ENCODE data around the gene AK1. TPM values are rescaled to one million over a fixed set of nuclear protein-coding genes. Genes with fewer than 3 reads are reported as not detected.

AK1 gene
- polyA plus RNA-seq, 1 of the 3 experiments (the other 2 are of a cell fraction) = 125 TPM

- no peaks in the 10 kb centered on the region for H3K9me3 ChIP-seq
- 63% methylated on average over 1 of the region's 1 CpG for WGBS (ENCODE audit: low lambda C conversion rate)
- no peaks in the 10 kb centered on the region for H3K27me3 ChIP-seq (ENCODE audit: insufficient read depth)
- TF ChIP-seq SIN3A (IDR thresholded peaks at IDR 0.05; ENCODE audit: borderline replicate concordance, low read depth, low read length) = no peak
- TF ChIP-seq, protein P1, sequence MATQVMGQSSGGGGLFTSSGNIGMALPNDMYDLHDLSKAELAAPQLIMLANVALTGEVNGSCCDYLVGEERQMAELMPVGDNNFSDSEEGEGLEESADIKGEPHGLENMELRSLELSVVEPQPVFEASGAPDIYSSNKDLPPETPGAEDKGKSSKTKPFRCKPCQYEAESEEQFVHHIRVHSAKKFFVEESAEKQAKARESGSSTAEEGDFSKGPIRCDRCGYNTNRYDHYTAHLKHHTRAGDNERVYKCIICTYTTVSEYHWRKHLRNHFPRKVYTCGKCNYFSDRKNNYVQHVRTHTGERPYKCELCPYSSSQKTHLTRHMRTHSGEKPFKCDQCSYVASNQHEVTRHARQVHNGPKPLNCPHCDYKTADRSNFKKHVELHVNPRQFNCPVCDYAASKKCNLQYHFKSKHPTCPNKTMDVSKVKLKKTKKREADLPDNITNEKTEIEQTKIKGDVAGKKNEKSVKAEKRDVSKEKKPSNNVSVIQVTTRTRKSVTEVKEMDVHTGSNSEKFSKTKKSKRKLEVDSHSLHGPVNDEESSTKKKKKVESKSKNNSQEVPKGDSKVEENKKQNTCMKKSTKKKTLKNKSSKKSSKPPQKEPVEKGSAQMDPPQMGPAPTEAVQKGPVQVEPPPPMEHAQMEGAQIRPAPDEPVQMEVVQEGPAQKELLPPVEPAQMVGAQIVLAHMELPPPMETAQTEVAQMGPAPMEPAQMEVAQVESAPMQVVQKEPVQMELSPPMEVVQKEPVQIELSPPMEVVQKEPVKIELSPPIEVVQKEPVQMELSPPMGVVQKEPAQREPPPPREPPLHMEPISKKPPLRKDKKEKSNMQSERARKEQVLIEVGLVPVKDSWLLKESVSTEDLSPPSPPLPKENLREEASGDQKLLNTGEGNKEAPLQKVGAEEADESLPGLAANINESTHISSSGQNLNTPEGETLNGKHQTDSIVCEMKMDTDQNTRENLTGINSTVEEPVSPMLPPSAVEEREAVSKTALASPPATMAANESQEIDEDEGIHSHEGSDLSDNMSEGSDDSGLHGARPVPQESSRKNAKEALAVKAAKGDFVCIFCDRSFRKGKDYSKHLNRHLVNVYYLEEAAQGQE (IDR thresholded peaks at IDR 0.05; ENCODE audit: low read depth, low read length) = no peak
- no peak for TF ChIP-seq MEF2A (IDR thresholded peaks at IDR 0.05; ENCODE audit: borderline replicate concordance, low read depth)
- no peak for TF ChIP-seq TCF12 (IDR thresholded peaks at IDR 0.05)
- TF ChIP-seq NRF1 (IDR thresholded peaks at IDR 0.05; ENCODE audit: low read depth, low read length) = no peak
- no peak for TF ChIP-seq FOSL2 (IDR thresholded peaks at IDR 0.05; ENCODE audit: borderline replicate concordance, low read depth)
- no peak for TF ChIP-seq EZH2phosphoT487 (IDR thresholded peaks at IDR 0.05; ENCODE audit: borderline replicate concordance, low read depth)
- TF ChIP-seq ZBTB33 (IDR thresholded peaks at IDR 0.05; ENCODE audit: borderline replicate concordance, low read depth) = no peak
- no peak for TF ChIP-seq SMC3 (IDR thresholded peaks at IDR 0.05; ENCODE audit: low read depth, low read length)
- no peak for TF ChIP-seq FOXM1 (IDR thresholded peaks at IDR 0.05; ENCODE audit: low read depth)
- no peak for TF ChIP-seq FOXJ3 (CRISPR knock-in tag; IDR thresholded peaks at IDR 0.05)
- TF ChIP-seq CHD2 (IDR thresholded peaks at IDR 0.05; ENCODE audit: low read length, partially characterized antibody) = no peak
- TF ChIP-seq IRF3 (IDR thresholded peaks at IDR 0.05; ENCODE audit: low read depth, low read length) = no peak
- H2AFZ ChIP-seq (ENCODE audit: low read depth) = no peak overlapping the region
- peaks cover 0 to 26% of the 10 kb centered on the region in 2 experiments; a peak in 3 of 4 replicates for H3K4me1 ChIP-seq (ENCODE audit: control insufficient read depth in 1 of 2, insufficient read depth in 2 of 2, low read depth in 1 of 2, low read length in 1 of 2)
- peaks cover 11% of the 10 kb centered on the region for H3F3A ChIP-seq (replicated peaks; ENCODE audit: insufficient read depth)
- ChIA-PET CTCF (interaction anchor here (0.8 kb wide), 1 partner anchor 36 kb away, joined by 3 read pairs; no protein-coding TSS in a partner anchor), POLR2A (no interaction called here)
- H3K27ac ChIP-seq (ENCODE audit: low read depth in 2 of 2, low read length in 1 of 2) = no peak overlapping the region
- H3K9ac ChIP-seq = no peak overlapping the region
- no peak overlapping the region for H3K4me3 ChIP-seq (ENCODE audit: low read depth in 2 of 2, low read length in 1 of 2)
- no peaks in the 10 kb centered on the region for H4K20me1 ChIP-seq (ENCODE audit: insufficient read depth)
- H3K9me2 ChIP-seq = no peaks in the 10 kb centered on the region
- peaks cover 0 to 3% of the 10 kb centered on the region in 2 experiments for H3K36me3 ChIP-seq (replicated peaks in 1 of 2; ENCODE audit: control insufficient read depth in 1 of 2, insufficient read depth in 2 of 2, low read length in 1 of 2)
- peaks cover 24% of the 10 kb centered on the region; the same call in 1 of the 2 replicates for H3K79me2 ChIP-seq (ENCODE audit: insufficient read depth)
- no peak for DNase-seq
- H3K4me2 ChIP-seq = no peak overlapping the region
Measured at GRCh38 chr9:127833555-127833954, 43.9 kb downstream of the AK1 start.
